Body of pancreas (tissue), 4 donors: ENCODE measurements around the gene TMC1. TPM values are rescaled to one million over a fixed set of nuclear protein-coding genes. Genes with fewer than 3 reads are reported as not detected.

ENCODE experiments used
- ATAC-seq: fragments of 150-250 bp; one replicate; pipeline ENCODE4 v1.9.1; 2016
- DNase-seq, 4 donors: peaks; one replicate each; pipeline ENCODE4 v3.0.0-alpha.2; 2019
- H3K27ac ChIP-seq, 4 donors: fragments of 200-600 bp; sonication (generic); 1 replicate in 3 of 4; 2 replicates in 1 of 4; pipeline versions ENCODE4 v1.5.1 to v1.6.1; 2016 to 2019; ENCODE audit warnings: mild to moderate bottlenecking in 1 of 4, mixed read lengths in 1 of 4, moderate library complexity in 1 of 4
- H3K27me3 ChIP-seq, 2 donors: fragments of 200-600 bp; sonication (generic); one replicate each; pipeline ENCODE4 v1.6.0; 2016; ENCODE audit warnings: mild to moderate bottlenecking in 1 of 2
- H3K36me3 ChIP-seq, 2 donors: fragments of 200-600 bp; sonication (generic); replicated peaks in 1 of 2; 2 replicates each; pipeline ENCODE4 v1.5.1; 2016; ENCODE audit warnings: low read depth in 2 of 2; ENCODE audit not compliant: insufficient read depth in 1 of 2
- H3K4me1 ChIP-seq: fragments of 200-600 bp; sonication (generic); one replicate; pipeline ENCODE4 v1.6.0; 2016
- H3K4me3 ChIP-seq, 2 donors: fragments of 200-600 bp; sonication (generic); 1 replicate in 1 of 2; 2 replicates in 1 of 2; pipeline ENCODE4 v1.5.1; 2016 to 2019
- H3K9me3 ChIP-seq, 3 donors: fragments of 200-600 bp; sonication (generic); 1 replicate in 2 of 3; 2 replicates in 1 of 3; pipeline ENCODE4 v1.5.1; 2016
- CTCF ChIP-seq, 7 experiments: fragments of 450-650 bp in 4 of 7; fragments of 200-600 bp in 3 of 7; sonication (generic) in 3 of 7; IDR thresholded peaks; one replicate each; pipeline ENCODE4 v1.5.1; 2016 to 2019; ENCODE audit warnings: antibody characterized with exemption in 7 of 7
- POLR2A ChIP-seq, 3 donors: fragments of 450-650 bp; IDR thresholded peaks; one replicate each; pipeline ENCODE4 v1.6.1; 2016; ENCODE audit warnings: antibody characterized with exemption in 3 of 3, mild to moderate bottlenecking in 2 of 3
- WGBS, 2 donors: methylation state at CpG; one replicate each; pipeline ENCODE4 v1.1.5; 2017; 5-methylcytosine and 5-hydroxymethylcytosine counted together
- intact Hi-C: fragments of 100-400 bp; cut with DNase I; formaldehyde crosslinking; loops from one replicate; pipeline ENCODE4 v1.15.1; 2023
- total RNA-seq, 2 donors: library from RNA; depleted of rRNA; stranded (reverse); fragments of >200 nt; gene quantifications; one replicate each; pipeline ENCODE4 v1.1.0, GENCODE V29; 2016

Gene TMC1
- total RNA-seq, 2 donors from 2014 or later, result not detected

DNA sequence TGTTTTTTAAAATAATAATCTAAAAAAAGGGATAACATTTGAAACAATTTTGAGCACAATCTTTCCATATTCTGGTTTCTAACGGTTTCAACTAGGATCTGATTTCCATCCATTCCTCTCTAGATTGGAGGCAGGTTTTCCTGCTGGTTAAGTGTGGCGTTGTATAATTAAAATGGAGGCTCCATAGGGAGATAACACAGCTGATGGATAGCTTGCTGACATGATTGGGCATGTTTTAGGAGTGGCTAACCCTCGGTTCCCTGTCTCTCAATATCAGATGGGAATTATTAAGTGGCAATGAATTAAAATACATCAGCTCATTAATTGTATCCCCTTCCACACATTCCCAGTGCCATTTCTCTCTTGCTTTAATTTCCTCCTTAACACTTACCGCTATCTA, 222.4 kb downstream of the TMC1 start:
- DNase-seq, result no peak
- TF ChIP-seq POLR2A (IDR thresholded peaks at IDR 0.05) (no peak), CTCF (IDR thresholded peaks at IDR 0.05) (no peak)

DNA sequence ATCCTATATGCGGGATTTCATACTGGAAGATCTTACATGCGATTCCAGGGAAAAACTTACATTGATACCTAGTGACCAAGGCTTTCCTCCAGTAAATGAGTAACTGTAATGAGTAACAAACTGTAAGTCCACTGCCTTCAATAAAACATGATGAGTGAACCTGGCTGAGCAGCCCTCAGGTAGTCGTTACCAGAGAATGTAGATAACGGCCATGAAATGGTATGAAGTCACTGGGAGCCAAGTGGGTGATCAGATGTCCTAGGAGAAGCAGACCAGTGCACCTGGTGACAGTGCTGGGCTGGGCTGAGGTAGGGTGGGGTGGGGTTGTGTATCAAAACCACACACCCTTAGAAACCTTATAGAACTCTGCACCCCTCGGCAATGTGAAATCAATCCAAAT, 227.9 kb downstream of the TMC1 start:
- TF ChIP-seq POLR2A (IDR thresholded peaks at IDR 0.05), result no peak
- TF ChIP-seq CTCF (IDR thresholded peaks at IDR 0.05), result no peak
- ATAC-seq (no peak), DNase-seq (no peak)
- Histone ChIP-seq H3K27me3 (no peaks in the 10 kb centered on the region), H3K27ac (no peak overlapping the region), H3K9me3 (no peaks in the 10 kb centered on the region), H3K4me1 (no peaks in the 10 kb centered on the region), H3K36me3 (no peaks in the 10 kb centered on the region), H3K4me3 (no peak overlapping the region)
- 63 to 68% methylated on average over 5 of the region's 5 CpGs for WGBS, 2 donors
- intact Hi-C loops, result no loop called here

More for the DNA sequence above, 222.4 kb downstream of the TMC1 start:
- H3K27me3 ChIP-seq, result no peaks in the 10 kb centered on the region
- H3K4me3 ChIP-seq, result no peak overlapping the region
- no peaks in the 10 kb centered on the region for H3K4me1 ChIP-seq
- 60 to 62% methylated on average over 4 of the region's 4 CpGs for WGBS, 2 donors
- intact Hi-C loops, result no loop called here
- ATAC-seq, result no peak
- no peaks in the 10 kb centered on the region for H3K36me3 ChIP-seq
- no peak overlapping the region for H3K27ac ChIP-seq
- H3K9me3 ChIP-seq, result no peaks in the 10 kb centered on the region

DNA sequence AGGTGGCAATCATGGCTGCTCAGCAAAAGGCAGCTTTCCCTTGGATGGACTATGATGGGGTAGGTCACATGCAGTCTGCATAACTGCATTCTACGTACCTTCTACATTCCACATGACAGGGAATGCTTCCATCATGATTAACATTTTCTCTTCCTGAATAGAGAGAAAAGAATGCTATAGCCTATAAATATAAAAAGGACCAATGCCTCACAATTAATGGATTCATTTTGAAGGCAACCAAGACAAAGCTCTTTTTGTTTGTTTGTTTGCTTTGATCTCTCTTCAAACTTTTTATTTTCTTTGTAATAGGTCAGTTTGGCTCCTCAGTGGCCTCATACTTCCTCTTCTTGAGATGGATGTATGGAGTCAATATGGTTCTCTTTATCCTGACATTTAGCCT, 230.1 kb downstream of the TMC1 start:
- Histone ChIP-seq H3K36me3 (no peaks in the 10 kb centered on the region), H3K9me3 (no peaks in the 10 kb centered on the region), H3K4me1 (no peaks in the 10 kb centered on the region), H3K4me3 (no peak overlapping the region), H3K27me3 (no peaks in the 10 kb centered on the region), H3K27ac (no peak overlapping the region)
- 39 to 67% methylated on average over 1 of the region's 1 CpG for WGBS, 2 donors
- TF ChIP-seq POLR2A (IDR thresholded peaks at IDR 0.05) (no peak), CTCF (IDR thresholded peaks at IDR 0.05) (no peak)
- DNase-seq (no peak), ATAC-seq (no peak)
- intact Hi-C loops, result no loop called here

DNA sequence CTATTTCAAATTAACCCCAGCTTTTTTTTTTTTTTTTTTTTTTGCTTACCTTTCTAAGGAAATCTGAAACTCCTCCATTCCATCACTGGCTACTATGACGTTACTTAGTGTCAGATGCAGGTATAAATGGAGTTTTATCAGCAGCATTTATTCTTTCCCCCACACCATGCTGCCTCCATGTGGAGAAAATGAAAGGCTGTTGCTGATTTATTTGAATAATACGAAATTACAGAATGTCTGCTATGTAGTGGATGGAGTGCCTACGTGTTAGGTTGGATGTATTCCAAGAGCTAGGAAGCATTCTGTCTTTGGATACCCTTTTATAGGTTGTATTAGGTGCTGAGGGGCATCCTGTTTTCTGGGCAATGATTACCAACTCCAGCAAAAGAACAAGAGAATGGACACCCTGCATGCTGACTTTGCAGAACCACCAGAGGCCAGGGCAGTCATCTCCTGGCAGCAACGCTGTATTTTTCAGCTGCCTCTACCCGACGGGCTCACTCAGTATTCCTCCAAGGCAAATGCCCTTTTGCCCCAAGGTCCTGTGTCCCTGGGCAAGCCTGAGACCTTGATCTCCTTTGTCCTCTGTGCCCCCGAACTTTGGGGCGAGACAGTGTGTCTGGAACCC, 232.0 kb downstream of the TMC1 start:
- Histone ChIP-seq H3K4me3 (no peak overlapping the region), H3K9me3 (no peaks in the 10 kb centered on the region), H3K36me3 (no peaks in the 10 kb centered on the region), H3K27ac (no peak overlapping the region), H3K4me1 (no peaks in the 10 kb centered on the region), H3K27me3 (no peaks in the 10 kb centered on the region)
- ATAC-seq (no peak), DNase-seq (no peak)
- 59 to 65% methylated on average over 8 of the region's 8 CpGs for WGBS, 2 donors
- peak in 2 of 7 experiments; percentile 16 to 31 for TF ChIP-seq CTCF (IDR thresholded peaks at IDR 0.05)
- TF ChIP-seq POLR2A (IDR thresholded peaks at IDR 0.05), result no peak
- intact Hi-C loops, result no loop called here

GRCh38 chr9:72755836-72756235, 234.4 kb downstream of the TMC1 start:
- H3K4me1 ChIP-seq, result no peaks in the 10 kb centered on the region
- intact Hi-C loops, result no loop called here
- H3K9me3 ChIP-seq, result no peaks in the 10 kb centered on the region
- H3K4me3 ChIP-seq, result no peak overlapping the region
- no peaks in the 10 kb centered on the region for H3K27me3 ChIP-seq
- no peak for TF ChIP-seq CTCF (IDR thresholded peaks at IDR 0.05)
- no peak for TF ChIP-seq POLR2A (IDR thresholded peaks at IDR 0.05)
- no peak overlapping the region for H3K27ac ChIP-seq
- H3K36me3 ChIP-seq, result no peaks in the 10 kb centered on the region
- WGBS, 2 donors, result 68 to 75% methylated on average over 2 of the region's 2 CpGs
- no peak for DNase-seq
- no peak for ATAC-seq
